Stimulated activated CD4-positive, alpha-beta T cell treated with anti-CD3 and anti-CD28 coated beads, TNF-alpha, amount 100 ng/mL, for 24 hours (primary cell): ENCODE measurements around the gene CDC42BPA.

Source experiments
- DNase-seq, 3 experiments: peaks; one replicate each; pipeline ENCODE4 v3.0.0-alpha.2; 2020; ENCODE audit warnings: low read depth in 3 of 3

The CDC42BPA gene

GRCh38 chr1:226995365-226996332 is 322.6 kb downstream of the CDC42BPA start:
- no peak for DNase-seq

GRCh38 chr1:226994586-226995364 is 323.5 kb downstream of the CDC42BPA start:
- no peak for DNase-seq

- no peak for DNase-seq
Observed at GRCh38 chr1:226993814-226994585, 324.3 kb downstream of the CDC42BPA start.

- DNase-seq, result no peak
Observed at GRCh38 chr1:226991920-226992319, 326.4 kb downstream of the CDC42BPA start.

GRCh38 chr1:226990133-226990716 is 328.1 kb downstream of the CDC42BPA start:
- DNase-seq, result peak; percentile 17 to 63 (median 18)

- no peak for DNase-seq
Observed at GRCh38 chr1:226989085-226989920, 329.0 kb downstream of the CDC42BPA start.

GRCh38 chr1:226988334-226988666 is 330.0 kb downstream of the CDC42BPA start:
- no peak for DNase-seq

- DNase-seq, result no peak
Observed at GRCh38 chr1:226987623-226988333, 330.5 kb downstream of the CDC42BPA start.

- no peak for DNase-seq
Observed at GRCh38 chr1:226987179-226987536, 331.1 kb downstream of the CDC42BPA start.

- no peak for DNase-seq
Observed at GRCh38 chr1:226986496-226987178, 331.7 kb downstream of the CDC42BPA start.

GRCh38 chr1:226985839-226986463 is 332.3 kb downstream of the CDC42BPA start:
- no peak for DNase-seq

GRCh38 chr1:226985239-226985838 is 333.0 kb downstream of the CDC42BPA start:
- DNase-seq, result no peak

GRCh38 chr1:226984521-226985238 is 333.6 kb downstream of the CDC42BPA start:
- DNase-seq, result no peak

- DNase-seq, result no peak
Observed at GRCh38 chr1:226983992-226984364, 334.3 kb downstream of the CDC42BPA start.

- no peak for DNase-seq
Observed at GRCh38 chr1:226983247-226983991, 334.9 kb downstream of the CDC42BPA start.

GRCh38 chr1:226982451-226983177 is 335.7 kb downstream of the CDC42BPA start:
- no peak for DNase-seq

GRCh38 chr1:226981838-226982237 is 336.5 kb downstream of the CDC42BPA start:
- no peak for DNase-seq
